Measurements from ENCODE around the gene TDRD12.

TDRD12 gene

GRCh38 chr19:32862741-32863140, 143.2 kb downstream of the TDRD12 start:
- Histone ChIP-seq H2BK5ac (ENCODE audit: low read depth, low read length, poor library complexity, severe bottlenecking) (no peak overlapping the region), H3K14ac (ENCODE audit: low read length in 2 of 2) (no peak overlapping the region), H3K9ac (ENCODE audit: low read length) (no peak overlapping the region), H3K79me1 (replicated peaks; ENCODE audit: low read length, poor library complexity, severe bottlenecking) (no peaks in the 10 kb centered on the region), H2BK15ac (ENCODE audit: low read depth, poor library complexity, severe bottlenecking) (no peak overlapping the region), H3K23ac (ENCODE audit: low read length in 2 of 2) (no peak overlapping the region), H4K8ac (ENCODE audit: low read length) (no peak overlapping the region), H3K4me1 (ENCODE audit: control insufficient read depth, insufficient read depth, low read depth, low read length) (peaks cover 3% of the 10 kb centered on the region), H3K4me3 (ENCODE audit: insufficient read depth in 1 of 2, low read depth in 1 of 2, low read length in 2 of 2) (no peak overlapping the region), H3K18ac (ENCODE audit: low read depth in 1 of 2, low read length in 2 of 2) (no peak overlapping the region), H2AFZ (ENCODE audit: low read depth, low read length) (no peak overlapping the region), H3K36me3 (ENCODE audit: control insufficient read depth in 1 of 2, insufficient read depth in 2 of 2, low read depth in 1 of 2, low read length in 2 of 2) (no peaks in the 10 kb centered on the region), H2BK12ac (ENCODE audit: low read length in 2 of 2) (no peak overlapping the region), H2BK120ac (ENCODE audit: low read depth, low read length) (no peak overlapping the region), H4K91ac (ENCODE audit: low read length) (no peak overlapping the region), H3K27ac (ENCODE audit: low read length, poor library complexity, severe bottlenecking) (no peak overlapping the region), H2AK5ac (ENCODE audit: low read length, severe bottlenecking) (no peak overlapping the region), H3K4me2 (ENCODE audit: low read length, poor library complexity, severe bottlenecking) (no peak overlapping the region), H3K4ac (ENCODE audit: low read depth in 1 of 2, low read length in 2 of 2) (no peak overlapping the region), H3K9me3 (ENCODE audit: control insufficient read depth, low read length) (no peaks in the 10 kb centered on the region), H3K27me3 (ENCODE audit: control insufficient read depth in 1 of 2, insufficient read depth in 1 of 2, low read length in 2 of 2) (peaks cover 0 to 4% of the 10 kb centered on the region in 2 experiments)
- WGBS, result 97% methylated on average over 12 of the region's 14 CpGs
- DNase-seq, result no peak

- Histone ChIP-seq H3K79me1 (replicated peaks; ENCODE audit: low read length, poor library complexity, severe bottlenecking) (no peaks in the 10 kb centered on the region), H3K23ac (ENCODE audit: low read length in 2 of 2) (no peak overlapping the region), H3K4me2 (ENCODE audit: low read length, poor library complexity, severe bottlenecking) (no peak overlapping the region), H3K27me3 (ENCODE audit: control insufficient read depth in 1 of 2, insufficient read depth in 1 of 2, low read length in 2 of 2) (peaks cover 0 to 4% of the 10 kb centered on the region in 2 experiments), H2BK12ac (ENCODE audit: low read length in 2 of 2) (no peak overlapping the region), H3K4me1 (ENCODE audit: control insufficient read depth, insufficient read depth, low read depth, low read length) (peaks cover 4% of the 10 kb centered on the region), H3K18ac (ENCODE audit: low read depth in 1 of 2, low read length in 2 of 2) (no peak overlapping the region), H3K14ac (ENCODE audit: low read length in 2 of 2) (no peak overlapping the region), H2BK15ac (ENCODE audit: low read depth, poor library complexity, severe bottlenecking) (no peak overlapping the region), H2BK5ac (ENCODE audit: low read depth, low read length, poor library complexity, severe bottlenecking) (no peak overlapping the region), H4K91ac (ENCODE audit: low read length) (no peak overlapping the region), H4K8ac (ENCODE audit: low read length) (no peak overlapping the region), H3K9me3 (ENCODE audit: control insufficient read depth, low read length) (no peaks in the 10 kb centered on the region), H2BK120ac (ENCODE audit: low read depth, low read length) (no peak overlapping the region), H2AK5ac (ENCODE audit: low read length, severe bottlenecking) (no peak overlapping the region), H3K9ac (ENCODE audit: low read length) (no peak overlapping the region), H3K4me3 (ENCODE audit: insufficient read depth in 1 of 2, low read depth in 1 of 2, low read length in 2 of 2) (no peak overlapping the region), H3K4ac (ENCODE audit: low read depth in 1 of 2, low read length in 2 of 2) (no peak overlapping the region), H3K27ac (ENCODE audit: low read length, poor library complexity, severe bottlenecking) (no peak overlapping the region), H3K36me3 (ENCODE audit: control insufficient read depth in 1 of 2, insufficient read depth in 2 of 2, low read depth in 1 of 2, low read length in 2 of 2) (no peaks in the 10 kb centered on the region), H2AFZ (ENCODE audit: low read depth, low read length) (no peak overlapping the region)
- WGBS, result 91% methylated on average over 8 of the region's 8 CpGs
- DNase-seq, result no peak
Measured at GRCh38 chr19:32863301-32863700, 143.7 kb downstream of the TDRD12 start.

- no peak overlapping the region for H3K9ac ChIP-seq (ENCODE audit: low read length)
- no peak overlapping the region for H2BK12ac ChIP-seq (ENCODE audit: low read length in 2 of 2)
- 89% methylated on average over 13 of the region's 13 CpGs for WGBS
- H3K18ac ChIP-seq (ENCODE audit: low read depth in 1 of 2, low read length in 2 of 2), result no peak overlapping the region
- H3K27me3 ChIP-seq (ENCODE audit: control insufficient read depth in 1 of 2, insufficient read depth in 1 of 2, low read length in 2 of 2), result peaks cover 0 to 4% of the 10 kb centered on the region in 2 experiments
- no peak for DNase-seq
- peaks cover 9% of the 10 kb centered on the region for H3K4me1 ChIP-seq (ENCODE audit: control insufficient read depth, insufficient read depth, low read depth, low read length)
- no peaks in the 10 kb centered on the region for H3K9me3 ChIP-seq (ENCODE audit: control insufficient read depth, low read length)
- no peaks in the 10 kb centered on the region for H3K36me3 ChIP-seq (ENCODE audit: control insufficient read depth in 1 of 2, insufficient read depth in 2 of 2, low read depth in 1 of 2, low read length in 2 of 2)
- H2AFZ ChIP-seq (ENCODE audit: low read depth, low read length), result no peak overlapping the region
- H2BK15ac ChIP-seq (ENCODE audit: low read depth, poor library complexity, severe bottlenecking), result no peak overlapping the region
- H3K14ac ChIP-seq (ENCODE audit: low read length in 2 of 2), result no peak overlapping the region
- H4K8ac ChIP-seq (ENCODE audit: low read length), result no peak overlapping the region
- no peak overlapping the region for H3K4me3 ChIP-seq (ENCODE audit: insufficient read depth in 1 of 2, low read depth in 1 of 2, low read length in 2 of 2)
- no peak overlapping the region for H2BK5ac ChIP-seq (ENCODE audit: low read depth, low read length, poor library complexity, severe bottlenecking)
- H3K79me1 ChIP-seq (replicated peaks; ENCODE audit: low read length, poor library complexity, severe bottlenecking), result no peaks in the 10 kb centered on the region
- no peak overlapping the region for H4K91ac ChIP-seq (ENCODE audit: low read length)
- no peak overlapping the region for H3K27ac ChIP-seq (ENCODE audit: low read length, poor library complexity, severe bottlenecking)
- H2BK120ac ChIP-seq (ENCODE audit: low read depth, low read length), result no peak overlapping the region
- no peak overlapping the region for H3K4me2 ChIP-seq (ENCODE audit: low read length, poor library complexity, severe bottlenecking)
- H3K4ac ChIP-seq (ENCODE audit: low read depth in 1 of 2, low read length in 2 of 2), result no peak overlapping the region
- no peak overlapping the region for H3K23ac ChIP-seq (ENCODE audit: low read length in 2 of 2)
- no peak overlapping the region for H2AK5ac ChIP-seq (ENCODE audit: low read length, severe bottlenecking)
Measured at GRCh38 chr19:32863841-32864240, 144.3 kb downstream of the TDRD12 start.

GRCh38 chr19:32864318-32865007, 144.9 kb downstream of the TDRD12 start:
- Histone ChIP-seq H2AK5ac (ENCODE audit: low read length, severe bottlenecking) (no peak overlapping the region), H4K91ac (ENCODE audit: low read length) (no peak overlapping the region), H3K4me2 (ENCODE audit: low read length, poor library complexity, severe bottlenecking) (no peak overlapping the region), H2BK12ac (ENCODE audit: low read length in 2 of 2) (no peak overlapping the region), H3K18ac (ENCODE audit: low read depth in 1 of 2, low read length in 2 of 2) (no peak overlapping the region), H2BK120ac (ENCODE audit: low read depth, low read length) (no peak overlapping the region), H3K4me3 (ENCODE audit: insufficient read depth in 1 of 2, low read depth in 1 of 2, low read length in 2 of 2) (no peak overlapping the region), H3K4me1 (ENCODE audit: control insufficient read depth, insufficient read depth, low read depth, low read length) (peaks cover 9% of the 10 kb centered on the region), H3K36me3 (ENCODE audit: control insufficient read depth in 1 of 2, insufficient read depth in 2 of 2, low read depth in 1 of 2, low read length in 2 of 2) (no peaks in the 10 kb centered on the region), H3K79me1 (replicated peaks; ENCODE audit: low read length, poor library complexity, severe bottlenecking) (no peaks in the 10 kb centered on the region), H2BK5ac (ENCODE audit: low read depth, low read length, poor library complexity, severe bottlenecking) (no peak overlapping the region), H3K9ac (ENCODE audit: low read length) (no peak overlapping the region), H3K27ac (ENCODE audit: low read length, poor library complexity, severe bottlenecking) (no peak overlapping the region), H3K27me3 (ENCODE audit: control insufficient read depth in 1 of 2, insufficient read depth in 1 of 2, low read length in 2 of 2) (peaks cover 0 to 4% of the 10 kb centered on the region in 2 experiments), H3K4ac (ENCODE audit: low read depth in 1 of 2, low read length in 2 of 2) (no peak overlapping the region), H3K14ac (ENCODE audit: low read length in 2 of 2) (no peak overlapping the region), H4K8ac (ENCODE audit: low read length) (no peak overlapping the region), H2AFZ (ENCODE audit: low read depth, low read length) (no peak overlapping the region), H3K9me3 (ENCODE audit: control insufficient read depth, low read length) (no peaks in the 10 kb centered on the region), H3K23ac (ENCODE audit: low read length in 2 of 2) (no peak overlapping the region), H2BK15ac (ENCODE audit: low read depth, poor library complexity, severe bottlenecking) (no peak overlapping the region)
- 91% methylated on average over 35 of the region's 35 CpGs for WGBS
- DNase-seq, result no peak

Measured in mesenchymal stem cell (in vitro differentiated cells and primary cell).